ENCODE data around the gene RPL18A.

GRCh38 chr19:17843908-17844490 is 15.7 kb upstream of the RPL18A start:
- TF ChIP-seq CTCF (IDR thresholded peaks at IDR 0.05; ENCODE audit: low read depth, low read length, missing input control) (no peak), SP1 (IDR thresholded peaks at IDR 0.05) (no peak), REST (IDR thresholded peaks at IDR 0.05) (no peak), EGR1 (IDR thresholded peaks at IDR 0.05; ENCODE audit: low read depth in 2 of 2) (no peak), ZBTB33 (IDR thresholded peaks at IDR 0.05) (no peak)
